Head of caudate nucleus (tissue), 42 donors: ENCODE measurements around the gene GRAMD1A.
"Not testable (repeated sequence)": the region's sequence is repeated elsewhere in the genome, so short reads cannot be mapped to it uniquely, and the experiment has no call there.

Experiments
- DNase-seq, 42 donors: peaks; one replicate each; pipeline versions ENCODE4 v3.0.0 to v3.0.0-alpha.2; 2020 to 2021; ENCODE audit warnings: mixed read lengths in 7 of 42
- intact Hi-C: fragments of 100-400 bp; cut with DNase I; formaldehyde crosslinking; loops from one replicate; pipeline ENCODE4 v1.15.0; 2022

Gene GRAMD1A

GRCh38 chr19:34998224-34998623 is 1.9 kb upstream of the GRAMD1A start:
- intact Hi-C loops = not testable (repeated sequence)

GRCh38 chr19:34998777-34999497 is 1.2 kb upstream of the GRAMD1A start:
- DNase-seq = no peak
- intact Hi-C loops = no loop called here

More at GRCh38 chr19:34998224-34998623, 1.9 kb upstream of the GRAMD1A start:
- DNase-seq = not testable (repeated sequence)

GRCh38 chr19:35000338-35000646 is 169 bp downstream of the GRAMD1A start:
- no peak for DNase-seq
- intact Hi-C loops = no loop called here

- DNase-seq = peak in 9 of 42 donors; percentile 11 to 40 (median 20)
- intact Hi-C loops = no loop called here
Observed at GRCh38 chr19:35000647-35001501, 751 bp downstream of the GRAMD1A start.

- intact Hi-C loops = no loop called here
- DNase-seq = no peak
Observed at GRCh38 chr19:35002037-35002535, 2.0 kb downstream of the GRAMD1A start.

GRCh38 chr19:35004517-35005255 is 4.6 kb downstream of the GRAMD1A start:
- intact Hi-C loops = no loop called here
- no peak for DNase-seq

DNA sequence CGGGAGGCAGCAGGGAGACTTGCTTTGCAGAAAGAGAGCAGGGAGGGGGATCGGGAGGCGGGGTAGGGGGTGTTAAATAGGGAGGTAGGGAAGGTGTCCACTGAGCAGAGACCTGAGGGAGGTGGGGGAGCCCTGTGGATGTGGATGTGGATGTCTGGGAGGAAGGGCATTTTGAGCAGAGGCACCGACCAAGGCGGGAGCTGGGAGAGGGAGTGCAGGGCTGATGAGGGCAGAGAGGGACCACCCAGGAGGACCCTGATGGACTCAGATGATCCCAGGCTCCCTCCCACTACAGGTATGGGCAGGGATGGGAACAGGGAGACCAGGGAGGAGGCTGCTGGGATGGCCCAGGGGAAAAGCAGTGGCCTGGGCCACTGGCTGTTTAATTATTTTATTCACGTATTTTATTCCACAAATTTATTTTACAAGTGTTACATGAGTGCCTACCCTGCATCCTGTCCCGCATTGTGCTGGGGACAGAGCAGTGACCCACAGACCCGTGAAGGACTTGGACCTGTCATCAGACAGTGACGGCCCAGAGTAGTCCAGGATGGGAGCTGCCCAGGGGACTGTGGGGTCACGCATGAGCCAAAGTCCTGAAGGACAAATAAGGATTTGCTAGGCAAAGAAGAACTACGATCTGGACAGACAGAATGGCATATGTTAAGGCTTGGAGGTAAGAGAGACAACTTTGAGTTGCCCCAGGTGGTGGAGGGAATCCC is 5.3 kb downstream of the GRAMD1A start:
- intact Hi-C loops = no loop called here
- DNase-seq = no peak

DNA sequence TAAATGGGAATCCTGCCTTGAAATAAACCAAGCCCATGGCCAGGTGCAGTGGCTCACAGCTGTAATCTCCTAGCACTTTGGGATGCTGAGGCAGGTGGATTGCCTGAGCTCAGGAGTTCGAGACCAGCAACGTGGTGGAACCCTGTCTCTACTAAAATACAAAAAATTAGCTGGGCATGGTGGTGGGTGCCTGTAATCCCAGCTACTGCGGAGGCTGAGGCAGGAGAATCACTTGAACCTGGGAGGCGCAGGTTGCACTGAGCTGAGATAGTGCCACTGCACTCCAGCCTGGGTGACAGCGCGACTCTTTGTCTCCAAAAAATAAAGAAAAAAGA is 5.9 kb downstream of the GRAMD1A start:
- intact Hi-C loops, DNase-seq: not testable (repeated sequence)

- DNase-seq = no peak
- intact Hi-C loops = no loop called here
Observed at GRCh38 chr19:35006342-35006998, 6.3 kb downstream of the GRAMD1A start.

DNA sequence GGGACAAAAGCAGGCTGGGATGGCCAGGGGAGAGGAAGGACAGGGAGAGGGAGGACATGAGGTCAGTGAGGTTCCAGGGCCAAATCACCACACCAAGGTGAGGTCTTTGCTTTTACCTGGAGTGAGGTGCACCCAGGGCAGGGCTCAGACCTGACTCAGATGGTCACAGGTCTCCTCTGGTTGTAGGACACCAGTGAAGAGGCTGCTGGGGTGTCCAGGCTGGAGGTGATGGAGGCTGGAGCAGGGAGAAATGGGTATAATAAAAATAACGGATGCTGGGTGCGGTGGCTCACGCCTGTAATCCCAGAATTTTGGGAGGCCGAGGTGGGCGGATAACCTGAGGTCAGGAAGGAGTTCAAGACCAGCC is 6.9 kb downstream of the GRAMD1A start:
- DNase-seq = no peak

GRCh38 chr19:35007427-35007826 is 7.3 kb downstream of the GRAMD1A start:
- intact Hi-C loops, DNase-seq: not testable (repeated sequence)

More for the DNA sequence above, 6.9 kb downstream of the GRAMD1A start:
- intact Hi-C loops = no loop called here

- intact Hi-C loops = no loop called here
- no peak for DNase-seq
Observed at GRCh38 chr19:35008891-35009341, 8.8 kb downstream of the GRAMD1A start.

DNA sequence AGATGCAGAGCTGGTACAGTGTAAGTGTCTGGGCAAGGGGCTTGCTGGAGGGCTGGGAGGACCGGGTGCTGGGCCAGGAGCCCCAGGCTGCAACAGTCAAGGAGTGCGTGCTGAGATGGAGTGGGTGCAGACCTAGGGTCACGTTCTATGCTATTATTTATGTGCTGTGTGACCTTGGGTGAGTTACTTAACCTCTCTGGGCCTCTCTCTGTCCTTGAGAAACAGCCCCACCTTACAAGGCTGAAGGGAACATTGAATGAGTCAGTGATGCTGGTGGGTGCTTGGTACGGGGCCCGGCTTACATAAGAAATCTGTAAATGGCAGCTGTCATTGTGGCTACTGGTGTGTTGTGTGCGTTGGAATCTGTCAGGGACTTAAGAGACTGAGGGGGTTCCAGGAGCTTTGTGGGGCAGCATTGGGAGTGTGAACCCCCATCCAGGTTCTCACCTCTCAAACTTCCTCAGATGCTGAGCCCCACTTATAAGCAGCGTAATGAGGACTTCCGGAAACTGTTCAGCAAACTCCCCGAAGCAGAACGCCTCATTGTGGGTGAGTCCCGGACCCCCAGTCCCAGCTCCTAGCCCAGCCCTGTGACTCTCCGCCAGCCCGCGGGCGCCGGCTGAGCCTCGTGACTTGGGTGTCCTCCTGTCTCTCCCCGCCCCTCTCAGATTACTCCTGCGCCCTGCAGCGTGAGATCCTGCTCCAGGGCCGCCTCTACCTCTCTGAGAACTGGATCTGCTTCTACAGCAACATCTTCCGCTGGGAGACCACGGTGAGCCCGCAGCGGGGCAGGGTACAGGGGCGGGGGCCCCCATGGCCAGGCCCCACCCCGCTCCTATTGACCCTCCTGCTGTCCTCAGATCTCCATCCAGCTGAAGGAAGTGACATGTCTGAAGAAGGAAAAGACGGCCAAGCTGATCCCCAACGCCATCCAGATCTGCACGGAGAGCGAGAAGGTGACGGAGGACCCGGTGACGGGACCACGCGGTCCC is 9.6 kb downstream of the GRAMD1A start:
- peak in 1 of 42 donors; percentile 33 for DNase-seq
- intact Hi-C loops = no loop called here

DNA sequence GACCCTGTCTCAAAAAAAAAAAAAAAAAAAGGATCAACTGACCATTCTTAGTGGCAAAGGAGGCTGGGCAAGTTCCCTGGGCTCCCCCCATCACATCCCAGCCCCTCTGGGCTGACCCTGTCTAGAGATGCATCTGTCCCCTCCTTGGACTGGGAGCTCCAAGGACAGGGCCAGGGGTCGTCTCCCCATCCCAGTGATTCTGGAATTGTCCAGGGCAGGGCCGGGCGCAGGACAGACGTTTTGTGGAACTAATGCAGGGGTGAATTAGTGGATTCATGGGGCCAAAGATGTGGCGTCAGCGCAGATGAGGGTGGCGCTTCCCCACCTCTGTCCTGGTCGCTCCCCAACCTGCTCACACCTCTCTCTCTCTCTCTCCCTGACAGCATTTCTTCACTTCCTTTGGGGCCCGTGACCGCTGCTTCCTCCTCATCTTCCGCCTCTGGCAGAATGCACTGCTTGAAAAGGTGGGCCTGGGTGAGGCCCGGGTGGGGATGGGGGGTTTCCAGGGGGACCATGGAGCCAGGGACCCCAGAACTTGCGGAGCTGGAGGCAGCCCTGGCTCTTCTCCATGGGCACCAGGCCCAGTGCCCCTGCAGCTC is 11.1 kb downstream of the GRAMD1A start:
- intact Hi-C loops = no loop called here
- no peak for DNase-seq

GRCh38 chr19:35011737-35012682 is 11.9 kb downstream of the GRAMD1A start:
- intact Hi-C loops = no loop called here
- DNase-seq = no peak
